Measurements from ENCODE around the gene PDZRN3.

DNA sequence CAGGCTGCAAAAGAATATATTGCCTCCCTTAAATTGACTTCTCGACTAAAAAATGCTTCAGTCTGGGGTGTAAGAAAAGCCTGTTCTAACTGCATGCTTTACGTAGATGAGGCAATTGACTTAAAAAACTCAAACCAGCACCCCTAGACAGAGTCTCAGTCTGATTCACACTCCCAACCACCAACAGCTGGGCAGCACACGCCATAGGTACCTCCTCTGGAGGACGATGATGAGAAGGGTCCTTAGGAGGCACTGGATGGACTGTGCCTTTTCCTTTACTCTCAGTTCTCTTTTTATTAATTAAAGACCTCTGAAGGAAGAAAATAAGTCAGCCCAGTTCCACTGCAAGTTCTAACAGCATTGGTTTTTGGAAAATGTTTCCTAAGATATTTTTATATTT, 175.0 kb downstream of the PDZRN3 start:
- TF ChIP-seq, protein P1, sequence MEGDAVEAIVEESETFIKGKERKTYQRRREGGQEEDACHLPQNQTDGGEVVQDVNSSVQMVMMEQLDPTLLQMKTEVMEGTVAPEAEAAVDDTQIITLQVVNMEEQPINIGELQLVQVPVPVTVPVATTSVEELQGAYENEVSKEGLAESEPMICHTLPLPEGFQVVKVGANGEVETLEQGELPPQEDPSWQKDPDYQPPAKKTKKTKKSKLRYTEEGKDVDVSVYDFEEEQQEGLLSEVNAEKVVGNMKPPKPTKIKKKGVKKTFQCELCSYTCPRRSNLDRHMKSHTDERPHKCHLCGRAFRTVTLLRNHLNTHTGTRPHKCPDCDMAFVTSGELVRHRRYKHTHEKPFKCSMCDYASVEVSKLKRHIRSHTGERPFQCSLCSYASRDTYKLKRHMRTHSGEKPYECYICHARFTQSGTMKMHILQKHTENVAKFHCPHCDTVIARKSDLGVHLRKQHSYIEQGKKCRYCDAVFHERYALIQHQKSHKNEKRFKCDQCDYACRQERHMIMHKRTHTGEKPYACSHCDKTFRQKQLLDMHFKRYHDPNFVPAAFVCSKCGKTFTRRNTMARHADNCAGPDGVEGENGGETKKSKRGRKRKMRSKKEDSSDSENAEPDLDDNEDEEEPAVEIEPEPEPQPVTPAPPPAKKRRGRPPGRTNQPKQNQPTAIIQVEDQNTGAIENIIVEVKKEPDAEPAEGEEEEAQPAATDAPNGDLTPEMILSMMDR (IDR thresholded peaks at IDR 0.05) = no peak
- TF ChIP-seq POLR2A (IDR thresholded peaks at IDR 0.05) = no peak
